Neural cell (in vitro differentiated cells): ENCODE results near the gene SLC19A1. TPM values are rescaled to one million over a fixed set of nuclear protein-coding genes. Genes with fewer than 3 reads are reported as not detected.

Source experiments
- H2AFZ ChIP-seq: fragments of 200-600, 300-800 bp; sonication (generic), shearing (Covaris generic); 2 replicates; pipeline ENCODE4 v1.6.0; 2014; ENCODE audit warnings: low read depth, mild to moderate bottlenecking, antibody characterized with exemption, low read length, moderate library complexity
- H3F3A ChIP-seq: fragments of 200-600 bp; shearing (Covaris generic); 2 replicates; pipeline ENCODE4 v1.6.1; 2016; ENCODE audit warnings: mild to moderate bottlenecking, moderate library complexity, mixed read lengths, antibody characterized with exemption, low read length; ENCODE audit not compliant: insufficient read depth, poor library complexity, severe bottlenecking
- H3K27ac ChIP-seq: fragments of 200-600, 300-800 bp; sonication (generic), shearing (Covaris generic); 2 replicates; pipeline ENCODE4 v1.5.1; 2014; ENCODE audit warnings: mild to moderate bottlenecking, low read length, moderate library complexity
- H3K27me3 ChIP-seq: fragments of 300-800, 200-600 bp; sonication (generic), shearing (Covaris generic); 2 replicates; pipeline ENCODE4 v1.6.0; 2014; ENCODE audit warnings: mild to moderate bottlenecking, low read depth, low read length, moderate library complexity; ENCODE audit not compliant: insufficient read depth
- H3K36me3 ChIP-seq: fragments of 300-800, 200-600 bp; sonication (generic), shearing (Covaris generic); 2 replicates; pipeline ENCODE4 v1.5.1; 2014; ENCODE audit warnings: mild to moderate bottlenecking, antibody characterized with exemption, low read length, moderate library complexity; ENCODE audit not compliant: insufficient read depth
- H3K4me2 ChIP-seq: fragments of 300-800, 200-600 bp; sonication (generic), shearing (Covaris generic); 2 replicates; pipeline ENCODE4 v1.6.0; 2014; ENCODE audit warnings: mild to moderate bottlenecking, low read length
- H3K4me3 ChIP-seq: fragments of 300-800, 200-600 bp; sonication (generic), shearing (Covaris generic); 2 replicates; pipeline ENCODE4 v1.5.1; 2014; ENCODE audit warnings: mild to moderate bottlenecking, low read length, moderate library complexity
- H3K79me2 ChIP-seq: fragments of 200-600 bp; shearing (Covaris generic); replicated peaks from 2 replicates; pipeline ENCODE4 v1.6.0; 2014; ENCODE audit warnings: mild to moderate bottlenecking, low read length, moderate library complexity; ENCODE audit not compliant: insufficient read depth
- H3K9ac ChIP-seq: fragments of 300-800, 200-600 bp; sonication (generic), shearing (Covaris generic); 2 replicates; pipeline ENCODE4 v1.6.1; 2016; ENCODE audit warnings: mild to moderate bottlenecking, low read length, mixed read lengths
- H3K9me2 ChIP-seq: fragments of 200-600 bp; shearing (Covaris generic); 2 replicates; pipeline ENCODE4 v1.6.1; 2016; ENCODE audit warnings: mild to moderate bottlenecking, low read length, mixed read lengths; ENCODE audit not compliant: insufficient read depth
- H3K9me3 ChIP-seq: fragments of 200-600, 300-800 bp; sonication (generic), shearing (Covaris generic); 2 replicates; pipeline ENCODE4 v1.6.1; 2016; ENCODE audit warnings: mild to moderate bottlenecking, mixed run types, low read length, moderate library complexity, mixed read lengths
- H4K20me1 ChIP-seq: fragments of 200-600 bp; shearing (Covaris generic); 2 replicates; pipeline ENCODE4 v1.6.1; 2016; ENCODE audit warnings: mild to moderate bottlenecking, mixed run types; ENCODE audit not compliant: insufficient read depth
- CTCF ChIP-seq: fragments of 450-650 bp; IDR thresholded peaks from 2 replicates; pipeline ENCODE4 v1.5.1; 2014; ENCODE audit warnings: antibody characterized with exemption, mild to moderate bottlenecking, moderate library complexity; ENCODE audit not compliant: poor library complexity, severe bottlenecking
- EP300 ChIP-seq: fragments of 450-650 bp; conservative IDR thresholded peaks from 2 replicates; pipeline ENCODE4 v1.6.1; 2014; ENCODE audit warnings: antibody characterized with exemption, mild to moderate bottlenecking, moderate library complexity; ENCODE audit not compliant: poor library complexity, severe bottlenecking
- EZH2 ChIP-seq: fragments of 200-600, 300-800 bp; shearing (Covaris generic), sonication (generic); IDR thresholded peaks from 2 replicates; pipeline ENCODE4 v1.6.1; 2014; ENCODE audit warnings: antibody characterized with exemption, low read length, borderline replicate concordance, mild to moderate bottlenecking; ENCODE audit not compliant: insufficient read depth, poor library complexity, severe bottlenecking
- MXI1 ChIP-seq: fragments of 450-650 bp; conservative IDR thresholded peaks from 2 replicates; pipeline ENCODE4 v1.6.1; 2014; ENCODE audit warnings: antibody characterized with exemption, mild to moderate bottlenecking; ENCODE audit not compliant: poor library complexity, severe bottlenecking
- POLR2AphosphoS5 ChIP-seq: IDR thresholded peaks from 2 replicates; pipeline ENCODE4 v1.6.1; 2012
- RAD21 ChIP-seq: fragments of 450-650 bp; conservative IDR thresholded peaks from 2 replicates; pipeline ENCODE4 v1.6.1; 2014; ENCODE audit warnings: antibody characterized with exemption, mild to moderate bottlenecking, moderate library complexity
- REST ChIP-seq: IDR thresholded peaks from 2 replicates; pipeline ENCODE4 v1.6.1; 2012; ENCODE audit warnings: borderline replicate concordance
- SMC3 ChIP-seq: fragments of 450-650 bp; conservative IDR thresholded peaks from 2 replicates; pipeline ENCODE4 v1.6.1; 2014; ENCODE audit warnings: antibody characterized with exemption, mild to moderate bottlenecking, moderate library complexity; ENCODE audit not compliant: poor library complexity
- TAF1 ChIP-seq: IDR thresholded peaks from 2 replicates; pipeline ENCODE4 v1.6.1; 2012; ENCODE audit warnings: low read depth
- polyA plus RNA-seq: library from polyadenylated mRNA; depleted of rRNA; stranded (reverse); fragments of >200 nt; gene quantifications from 2 replicates; pipeline ENCODE4 v1.2.3, GENCODE V29; 2014

Gene SLC19A1
- polyA plus RNA-seq, 1 donor from 2014 or later = 2.9 TPM

- H2AFZ ChIP-seq = no peak overlapping the region
- H3K9me3 ChIP-seq = no peaks in the 10 kb centered on the region
- no peaks in the 10 kb centered on the region for H4K20me1 ChIP-seq
- H3K4me3 ChIP-seq = no peak overlapping the region
- no peak overlapping the region for H3K27ac ChIP-seq
- H3K9ac ChIP-seq = no peak overlapping the region
- no peak overlapping the region for H3K4me2 ChIP-seq
- no peaks in the 10 kb centered on the region for H3F3A ChIP-seq
- H3K36me3 ChIP-seq = no peaks in the 10 kb centered on the region
- no peaks in the 10 kb centered on the region for H3K79me2 ChIP-seq
- H3K9me2 ChIP-seq = no peaks in the 10 kb centered on the region
- no peak for TF ChIP-seq MXI1
- TF ChIP-seq EP300 = no peak
- no peak for TF ChIP-seq CTCF
- no peak for TF ChIP-seq POLR2AphosphoS5
- no peak for TF ChIP-seq REST
- TF ChIP-seq TAF1 = no peak
- no peak for TF ChIP-seq SMC3
- TF ChIP-seq RAD21 = no peak
- TF ChIP-seq EZH2 = no peak
- H3K27me3 ChIP-seq = no peaks in the 10 kb centered on the region
Measured at GRCh38 chr21:45496151-45496967, 45.9 kb downstream of the SLC19A1 start.

- Histone ChIP-seq H3K4me3 (no peak overlapping the region), H3K36me3 (no peaks in the 10 kb centered on the region), H3K4me2 (no peak overlapping the region), H3F3A (no peaks in the 10 kb centered on the region), H3K9me2 (no peaks in the 10 kb centered on the region), H3K9ac (no peak overlapping the region), H4K20me1 (no peaks in the 10 kb centered on the region), H2AFZ (no peak overlapping the region), H3K79me2 (no peaks in the 10 kb centered on the region), H3K27ac (no peak overlapping the region), H3K27me3 (no peaks in the 10 kb centered on the region), H3K9me3 (no peaks in the 10 kb centered on the region)
- no peak for TF ChIP-seq REST
- TF ChIP-seq RAD21 = no peak
- TF ChIP-seq CTCF = no peak
- no peak for TF ChIP-seq POLR2AphosphoS5
- no peak for TF ChIP-seq EP300
- no peak for TF ChIP-seq EZH2
Measured at GRCh38 chr21:45494851-45495680, 47.2 kb downstream of the SLC19A1 start.
